Measurements from ENCODE around the gene ZNF74. TPM values are rescaled to one million over a fixed set of nuclear protein-coding genes. Genes with fewer than 3 reads are reported as not detected.
"Not testable (repeated sequence)": the region's sequence is repeated elsewhere in the genome, so short reads cannot be mapped to it uniquely, and the experiment has no call there.

The ZNF74 gene
- polyA plus RNA-seq, 1 experiment, result 6.9 TPM

- DNase-seq (ENCODE audit: low read depth), result no peak
- Histone ChIP-seq H3K4me3 (ENCODE audit: low read depth, low read length) (no peak overlapping the region), H3K36me3 (ENCODE audit: control insufficient read depth, insufficient read depth, low read length) (peaks cover 9% of the 10 kb centered on the region), H3K27me3 (ENCODE audit: control insufficient read depth, insufficient read depth, low read length) (no peaks in the 10 kb centered on the region)
- ChIA-PET POLR2A (no interaction called here), CTCF (interaction anchor here (0.7 to 2.9 kb wide), 2 partner anchors 50 to 470 kb away, joined by 3 to 12 read pairs; no protein-coding TSS in a partner anchor)
- no peak for TF ChIP-seq CTCF (IDR thresholded peaks at IDR 0.05; ENCODE audit: insufficient read depth, low read depth, low read length)
Measured at GRCh38 chr22:20405931-20406685, 12.2 kb downstream of the ZNF74 start.

DNA sequence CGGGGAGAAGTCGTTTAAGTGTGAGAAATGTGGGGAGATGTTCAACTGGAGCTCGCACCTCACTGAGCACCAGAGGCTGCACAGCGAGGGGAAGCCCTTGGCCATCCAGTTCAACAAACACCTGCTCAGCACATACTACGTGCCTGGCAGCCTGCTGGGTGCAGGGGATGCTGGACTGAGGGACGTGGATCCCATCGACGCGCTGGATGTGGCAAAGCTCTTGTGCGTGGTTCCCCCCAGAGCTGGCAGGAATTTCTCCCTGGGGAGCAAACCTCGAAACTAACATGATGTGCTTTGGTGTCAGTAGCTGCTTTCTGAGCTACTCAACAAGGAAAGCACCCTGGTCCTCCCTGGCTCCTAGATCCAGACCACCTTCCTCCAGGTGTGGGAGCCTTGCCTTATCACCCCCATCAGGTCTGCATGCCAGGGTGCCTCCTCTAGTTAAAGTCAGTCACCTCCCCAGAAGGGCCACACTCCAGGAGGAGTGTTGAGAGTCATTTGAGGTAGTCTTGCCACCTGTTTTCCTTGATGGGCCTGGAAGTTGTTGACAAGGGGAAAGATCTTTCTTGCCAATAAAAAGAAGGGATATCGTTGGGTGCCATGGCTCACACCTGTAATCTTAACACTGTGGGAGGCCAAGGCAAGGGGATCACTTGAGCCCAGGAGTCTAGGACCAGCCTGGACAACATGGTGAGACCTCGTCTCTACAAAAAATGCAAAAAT, 12.9 kb downstream of the ZNF74 start:
- POLR2A ChIA-PET, result no interaction called here
- H3K27me3 ChIP-seq (ENCODE audit: control insufficient read depth, insufficient read depth, low read length), result no peaks in the 10 kb centered on the region
- no peak for DNase-seq (ENCODE audit: low read depth)
- H3K4me3 ChIP-seq (ENCODE audit: low read depth, low read length), result no peak overlapping the region
- TF ChIP-seq CTCF (IDR thresholded peaks at IDR 0.05; ENCODE audit: insufficient read depth, low read depth, low read length), result no peak
- CTCF ChIA-PET, result interaction anchor here (0.7 to 2.9 kb wide), 5 partner anchors 11 to 469 kb away, joined by 3 to 12 read pairs (median 3); no protein-coding TSS in a partner anchor
- H3K36me3 ChIP-seq (ENCODE audit: control insufficient read depth, insufficient read depth, low read length), result peaks cover 8% of the 10 kb centered on the region

GRCh38 chr22:20407829-20408228, 13.9 kb downstream of the ZNF74 start:
- Histone ChIP-seq H3K36me3 (ENCODE audit: control insufficient read depth, insufficient read depth, low read length) (peaks cover 8% of the 10 kb centered on the region), H3K4me3 (ENCODE audit: low read depth, low read length) (no peak overlapping the region), H3K27me3 (ENCODE audit: control insufficient read depth, insufficient read depth, low read length) (no peaks in the 10 kb centered on the region)
- no peak for DNase-seq (ENCODE audit: low read depth)
- ChIA-PET CTCF (interaction anchor here (0.8 to 2.9 kb wide), 4 partner anchors 11 to 48 kb away, joined by 3 to 12 read pairs (median 6); no protein-coding TSS in a partner anchor), POLR2A (no interaction called here)
- TF ChIP-seq CTCF (IDR thresholded peaks at IDR 0.05; ENCODE audit: insufficient read depth, low read depth, low read length), result no peak

GRCh38 chr22:20408891-20409290, 14.9 kb downstream of the ZNF74 start:
- TF ChIP-seq CTCF (IDR thresholded peaks at IDR 0.05; ENCODE audit: insufficient read depth, low read depth, low read length), result no peak
- POLR2A ChIA-PET, result no interaction called here

DNA sequence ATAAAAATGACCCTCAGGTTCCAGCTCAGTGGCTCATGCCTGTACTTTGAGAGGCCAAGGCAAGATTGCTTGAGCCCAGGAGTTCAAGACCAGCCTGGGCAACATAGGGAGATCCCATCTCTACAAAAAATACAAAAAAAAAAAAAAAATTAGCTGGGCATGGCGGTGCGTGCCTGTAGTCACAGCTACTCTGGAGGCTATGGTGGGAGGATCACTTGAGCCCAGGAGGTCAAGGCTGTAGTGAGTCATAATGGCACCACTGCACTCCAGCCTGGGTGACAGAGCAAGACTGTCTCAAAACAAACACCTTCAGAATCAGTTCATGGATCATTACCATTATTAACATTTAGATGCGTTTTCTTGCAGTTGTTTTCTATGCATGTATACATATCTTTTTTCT, 15.4 kb downstream of the ZNF74 start:
- H3K27me3 ChIP-seq (ENCODE audit: control insufficient read depth, insufficient read depth, low read length); CTCF ChIA-PET; POLR2A ChIA-PET: not testable (repeated sequence)

More at GRCh38 chr22:20408891-20409290, 14.9 kb downstream of the ZNF74 start:
- Histone ChIP-seq H3K36me3 (ENCODE audit: control insufficient read depth, insufficient read depth, low read length) (peaks cover 8% of the 10 kb centered on the region), H3K27me3 (ENCODE audit: control insufficient read depth, insufficient read depth, low read length) (no peaks in the 10 kb centered on the region), H3K4me3 (ENCODE audit: low read depth, low read length) (no peak overlapping the region)
- no peak for DNase-seq (ENCODE audit: low read depth)
- CTCF ChIA-PET, result interaction anchor here (2.9 kb wide), 1 partner anchor 47 kb away, joined by 12 read pairs; no protein-coding TSS in a partner anchor

More for the DNA sequence above, 15.4 kb downstream of the ZNF74 start:
- H3K36me3 ChIP-seq (ENCODE audit: control insufficient read depth, insufficient read depth, low read length); H3K4me3 ChIP-seq (ENCODE audit: low read depth, low read length); DNase-seq (ENCODE audit: low read depth): not testable (repeated sequence)
